HG02610 (cell line): ENCODE measurements around the gene CD84.
"Not testable (repeated sequence)": the region's sequence is repeated elsewhere in the genome, so short reads cannot be mapped to it uniquely, and the experiment has no call there.

ENCODE experiments used
- ATAC-seq: cut with Tn5 transposase; IDR thresholded peaks from one replicate; pipeline ENCODE4 v1.9.1; 2021; ENCODE audit warnings: mild to moderate bottlenecking, moderate library complexity; ENCODE audit not compliant: unreplicated experiment

CD84 gene

DNA sequence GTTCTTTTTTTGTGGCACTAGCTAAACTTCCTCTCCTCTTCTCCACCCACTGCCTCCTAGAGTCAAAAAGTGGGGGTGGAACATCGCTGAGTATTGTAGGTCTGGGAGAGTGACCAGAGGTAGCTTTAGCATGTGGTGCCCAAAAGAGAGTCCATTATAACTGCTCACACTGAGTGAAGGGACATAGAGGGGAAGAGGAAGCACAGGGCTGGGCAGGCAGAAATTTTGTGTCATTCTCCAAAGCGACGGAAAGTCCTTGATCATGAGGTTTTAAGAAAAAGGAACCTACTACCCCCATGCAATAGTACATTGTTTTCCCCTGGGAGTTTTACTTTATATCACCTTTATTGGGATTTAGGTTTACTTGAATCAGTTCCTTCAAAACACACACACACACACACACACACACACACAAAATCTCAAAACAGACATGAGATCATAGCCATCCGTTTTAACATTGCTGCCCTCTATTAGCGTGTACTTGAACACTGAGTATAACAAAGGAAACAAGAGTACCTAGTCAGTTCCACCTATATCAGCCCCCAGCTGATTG is 4.1 kb downstream of the CD84 start:
- ATAC-seq, result peak; percentile 36

- ATAC-seq, result no peak
Observed at GRCh38 chr1:160570840-160571239, 8.5 kb downstream of the CD84 start.

- ATAC-seq, result no peak
Observed at GRCh38 chr1:160569806-160570205, 9.5 kb downstream of the CD84 start.

GRCh38 chr1:160567858-160568682 is 11.2 kb downstream of the CD84 start:
- peak; percentile 85 for ATAC-seq

- ATAC-seq, result no peak
Observed at GRCh38 chr1:160567341-160567740, 12.0 kb downstream of the CD84 start.

DNA sequence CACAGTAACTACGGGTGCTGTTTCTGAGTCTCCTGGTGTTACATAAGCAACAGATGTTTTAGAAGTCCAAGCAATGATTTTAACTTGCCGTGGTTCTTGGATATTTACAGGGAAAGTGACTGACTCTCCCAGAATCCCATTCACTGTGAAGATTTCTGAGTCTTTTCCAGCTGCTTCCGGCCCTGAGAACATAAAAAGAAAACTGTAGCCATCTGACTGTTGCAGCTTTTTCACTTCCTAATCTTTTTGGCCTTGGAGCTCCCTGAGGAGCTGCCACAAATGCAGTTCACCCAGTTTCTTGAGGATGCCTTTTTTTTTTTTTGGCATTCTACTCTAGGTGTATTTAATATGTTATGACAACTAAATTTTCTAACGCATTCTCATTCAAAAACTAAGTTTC is 13.7 kb downstream of the CD84 start:
- no peak for ATAC-seq

GRCh38 chr1:160563230-160563629 is 16.1 kb downstream of the CD84 start:
- not testable (repeated sequence) for ATAC-seq

DNA sequence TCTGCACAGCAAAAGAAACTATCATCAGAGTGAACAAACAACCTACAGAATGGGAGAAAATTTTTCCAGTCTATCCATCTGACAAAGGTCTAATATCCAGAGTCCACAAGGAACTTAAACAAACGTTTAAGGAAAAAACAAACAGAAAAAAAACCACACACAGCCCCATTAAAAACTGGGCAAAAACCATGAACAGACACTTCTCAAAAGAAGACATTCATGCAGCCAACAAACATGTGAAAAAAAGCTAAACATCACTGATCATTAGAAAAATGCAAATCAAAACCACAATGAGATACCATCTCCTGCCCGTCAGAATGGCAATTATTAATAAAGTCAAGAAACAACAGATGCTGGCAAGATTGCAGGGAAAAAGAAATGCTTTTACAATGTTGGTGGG is 16.6 kb downstream of the CD84 start:
- ATAC-seq, result not testable (repeated sequence)

DNA sequence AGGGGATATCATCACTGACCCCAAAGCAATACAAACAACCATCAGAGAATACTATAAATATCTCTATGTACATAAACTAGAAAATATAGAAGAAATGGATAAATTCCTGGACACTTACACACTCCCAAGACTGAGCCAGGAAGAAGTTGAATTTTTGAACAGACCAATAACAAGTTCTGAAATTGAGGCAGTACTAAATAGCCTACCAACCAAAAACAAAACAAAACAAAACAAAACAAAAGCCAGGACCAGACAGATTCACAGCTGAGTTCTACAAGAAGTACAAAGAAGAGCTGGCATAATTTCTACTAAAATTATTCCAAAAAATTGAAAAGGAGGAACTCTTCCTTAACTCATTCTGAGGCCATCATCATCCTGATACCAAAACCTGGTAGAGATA is 18.5 kb downstream of the CD84 start:
- no peak for ATAC-seq

- no peak for ATAC-seq
Observed at GRCh38 chr1:160560045-160560705, 19.1 kb downstream of the CD84 start.

- ATAC-seq, result not testable (repeated sequence)
Observed at GRCh38 chr1:160559437-160559836, 19.9 kb downstream of the CD84 start.

DNA sequence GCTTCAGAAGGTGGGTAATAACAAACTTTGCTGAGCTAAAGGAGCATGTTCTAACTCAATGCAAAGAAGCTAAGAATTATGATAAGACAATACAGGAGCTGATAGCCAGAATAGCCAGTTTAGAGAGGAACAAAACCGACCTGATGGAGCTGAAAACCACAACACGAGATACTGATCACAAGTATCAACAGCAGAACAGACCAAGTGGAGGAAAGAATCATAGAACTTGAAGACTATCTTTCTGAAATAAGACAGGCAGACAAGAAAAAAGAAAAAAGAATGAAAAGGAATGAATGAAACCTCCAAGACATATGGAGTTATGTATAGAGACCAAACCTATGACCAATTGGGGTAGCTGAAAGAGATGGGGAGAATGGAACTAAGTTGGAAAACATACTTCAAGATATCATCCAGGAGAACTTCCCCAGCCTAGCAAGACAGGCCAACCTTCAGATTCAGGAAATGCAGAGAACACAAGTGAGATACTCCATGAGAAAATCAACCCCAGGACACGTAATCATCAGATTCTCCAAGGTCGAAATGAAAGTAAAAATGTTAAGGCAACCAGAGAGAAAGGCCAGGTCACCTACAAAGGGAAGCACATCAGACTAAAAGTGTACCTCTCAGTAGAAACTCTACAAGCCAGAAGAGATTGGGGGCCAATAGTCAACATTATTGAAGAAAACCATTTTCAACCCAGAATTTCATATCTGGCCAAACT is 20.5 kb downstream of the CD84 start:
- no peak for ATAC-seq

DNA sequence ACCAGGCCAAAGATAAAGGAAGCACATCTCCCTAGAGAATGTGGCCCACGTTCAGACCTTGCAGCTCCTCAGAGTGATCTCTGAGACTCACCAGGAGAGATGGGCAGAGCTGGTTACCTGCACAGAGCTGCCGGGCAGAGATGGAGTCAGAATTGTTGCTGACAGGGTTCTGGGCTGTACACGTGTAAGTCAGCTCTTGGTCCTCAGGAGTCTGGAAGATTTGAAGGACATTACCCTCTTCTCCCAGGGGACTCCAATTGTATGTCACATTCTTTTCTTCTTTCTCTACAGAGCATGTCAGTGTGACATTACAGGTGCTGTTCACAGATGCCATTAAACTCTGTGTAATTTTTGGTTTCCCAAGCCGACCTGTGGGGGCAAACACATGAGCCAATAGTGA is 25.5 kb downstream of the CD84 start:
- no peak for ATAC-seq

GRCh38 chr1:160552425-160552824 is 26.9 kb downstream of the CD84 start:
- ATAC-seq, result no peak

DNA sequence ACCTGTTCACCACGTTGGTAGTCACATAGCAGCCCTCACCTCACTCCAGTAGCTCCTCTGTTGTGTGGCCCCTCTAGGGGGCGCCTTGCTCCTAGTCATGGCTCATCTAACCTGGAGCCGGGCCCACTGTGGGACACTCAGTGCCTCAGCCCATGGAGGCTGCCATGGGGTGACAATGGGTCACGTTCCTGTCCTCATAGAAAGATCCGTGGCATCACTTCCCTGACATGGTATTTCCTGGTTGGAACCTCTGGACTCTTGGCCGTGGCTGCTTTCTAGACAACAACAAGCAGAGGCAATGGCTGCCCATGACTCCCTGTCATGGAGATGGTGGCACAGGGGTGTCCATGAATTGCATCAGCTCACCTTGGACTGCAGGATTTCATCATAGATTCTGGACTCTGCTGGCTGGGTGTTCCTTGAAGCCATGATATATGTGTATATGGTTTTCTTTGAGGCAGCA is 28.7 kb downstream of the CD84 start:
- no peak for ATAC-seq

- ATAC-seq, result no peak
Observed at GRCh38 chr1:160549665-160550006, 29.7 kb downstream of the CD84 start.

DNA sequence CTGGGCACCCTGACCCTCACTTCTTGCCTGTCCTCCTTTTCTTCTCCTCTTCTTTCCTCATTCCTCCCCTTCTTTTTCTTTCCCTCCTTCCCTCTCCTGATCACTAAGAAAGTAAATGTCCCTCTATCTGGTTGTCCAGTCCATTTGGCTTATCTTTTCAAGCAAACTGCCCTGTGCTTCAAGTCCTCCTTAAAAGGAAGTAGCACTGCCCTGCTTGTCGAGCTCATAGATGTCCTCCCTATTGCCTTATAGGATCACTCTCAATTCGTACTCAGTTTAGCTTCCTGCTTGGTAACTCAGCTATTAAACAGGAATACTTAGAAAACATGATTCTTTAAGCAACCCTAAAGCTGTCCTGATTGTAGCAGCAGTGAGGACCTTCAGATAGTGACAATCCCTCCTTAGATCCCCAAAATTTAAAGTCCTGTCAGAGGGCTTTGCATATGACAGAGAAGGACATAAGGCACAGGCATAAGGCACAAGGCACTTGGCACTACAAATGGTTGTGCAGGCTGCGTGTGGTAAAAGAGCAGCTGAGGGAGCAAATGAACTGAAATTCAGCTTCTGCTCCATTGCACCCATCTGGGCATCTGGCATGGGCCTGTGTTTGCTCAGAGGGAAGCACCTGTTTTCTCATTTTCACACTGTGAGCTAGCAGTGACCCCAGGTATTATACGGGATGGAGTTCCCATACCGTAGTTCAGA is 30.2 kb downstream of the CD84 start:
- ATAC-seq, result peak; percentile 53

DNA sequence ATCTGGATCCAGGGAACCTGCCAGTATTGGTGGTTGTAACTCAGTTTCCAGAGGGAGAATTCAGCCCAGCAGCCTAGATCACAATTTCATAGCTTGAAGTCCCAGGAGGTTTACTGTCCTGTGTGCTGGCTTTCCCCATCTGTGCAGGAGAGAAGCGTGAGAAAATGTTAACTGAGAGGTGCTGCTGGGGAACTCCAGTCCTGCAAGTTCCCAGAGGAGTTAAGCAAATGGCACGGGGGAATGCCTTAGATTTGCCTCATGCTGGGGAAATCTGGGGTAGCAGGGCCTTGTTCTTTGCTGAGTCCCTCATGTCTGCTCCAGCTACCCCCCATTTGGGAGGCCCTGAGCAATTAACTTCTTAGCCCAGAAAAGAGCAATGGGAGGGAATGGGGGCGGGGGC is 31.1 kb downstream of the CD84 start:
- ATAC-seq, result peak; percentile 42

- ATAC-seq, result no peak
Observed at GRCh38 chr1:160547422-160547821, 31.9 kb downstream of the CD84 start.

DNA sequence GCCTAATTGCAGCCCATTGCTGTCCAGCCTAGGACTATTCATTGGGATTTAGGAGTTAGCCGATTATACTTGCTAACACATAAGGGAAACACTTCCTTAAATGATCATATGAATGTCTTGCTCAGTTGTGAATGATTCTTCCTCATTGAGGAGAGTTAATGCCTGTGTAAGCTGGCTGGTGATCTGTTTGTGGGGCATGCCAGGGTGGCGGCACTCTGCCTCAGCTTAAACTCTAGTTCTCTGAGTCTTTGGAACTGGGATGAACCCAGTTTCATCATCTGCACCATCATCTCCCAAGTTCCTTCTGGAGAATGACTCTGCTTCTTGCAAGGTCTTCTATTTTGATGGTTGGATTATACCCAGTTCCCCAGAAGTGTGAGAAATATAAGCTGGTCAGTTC is 32.4 kb downstream of the CD84 start:
- no peak for ATAC-seq

- no peak for ATAC-seq
Observed at GRCh38 chr1:160544647-160545046, 34.6 kb downstream of the CD84 start.
